IMR-90 (cell line): Measurements from ENCODE around the gene MCM8. TPM values are rescaled to one million over a fixed set of nuclear protein-coding genes. Genes with fewer than 3 reads are reported as not detected.

Source experiments
- ATAC-seq: fragments of 200-7000 bp; cut with Tn5 transposase; 2 replicates; pipeline ENCODE4 v1.9.1; 2020; ENCODE audit warnings: low read depth, mild to moderate bottlenecking, moderate library complexity
- BruUV-seq: library from RNA; stranded (reverse); fragments of 400-500 nt; replicated peaks from 2 replicates; lab custom pipeline; 2021; lab: Mats Ljungman, UMichigan
- CTCF ChIA-PET: fragments of 300-600 bp; formaldehyde crosslinking; extraction: SDS; loops from one replicate; lab custom pipeline; 2021; ENCODE audit warnings: antibody characterized with exemption; lab: Yijun Ruan, JAX
- POLR2A ChIA-PET: fragments of 300-600 bp; sonication (Branson Sonifier 250); formaldehyde crosslinking; loops from one replicate; lab custom pipeline; 2022; ENCODE audit warnings: antibody characterized with exemption; ENCODE audit not compliant: unreplicated experiment; lab: Charles Lee
- DNase-seq: peaks from one replicate; pipeline ENCODE4 v3.0.0; 2013
- H2AFZ ChIP-seq: replicated peaks from 2 replicates; pipeline ENCODE3; 2013; ENCODE audit warnings: low read length, mild to moderate bottlenecking; ENCODE audit not compliant: poor library complexity
- H2AK5ac ChIP-seq: 2 replicates; pipeline ENCODE4 v1.6.1; 2013; ENCODE audit warnings: low read depth, low read length, inconsistent platforms
- H2AK9ac ChIP-seq: replicated peaks from 2 replicates; pipeline ENCODE3; 2013; ENCODE audit warnings: mild to moderate bottlenecking, low read depth, low read length, moderate library complexity; ENCODE audit not compliant: poor library complexity
- H2BK120ac ChIP-seq: 2 replicates; pipeline ENCODE4 v1.6.1; 2013; ENCODE audit warnings: low read depth, low read length, inconsistent platforms
- H2BK15ac ChIP-seq: 3 replicates; pipeline ENCODE4 v1.6.1; 2013; ENCODE audit warnings: low read depth, low read length, inconsistent platforms
- H2BK20ac ChIP-seq: 2 replicates; pipeline ENCODE4 v1.6.1; 2013; ENCODE audit warnings: low read depth, mild to moderate bottlenecking, inconsistent platforms, low read length, moderate library complexity
- H2BK5ac ChIP-seq: 2 replicates; pipeline ENCODE4 v1.6.1; 2013; ENCODE audit warnings: mild to moderate bottlenecking, low read depth, low read length, inconsistent platforms; ENCODE audit not compliant: poor library complexity, severe bottlenecking
- H3K14ac ChIP-seq: replicated peaks from 2 replicates; pipeline ENCODE4 v1.6.1; 2013; ENCODE audit warnings: low read depth, low read length, inconsistent platforms
- H3K18ac ChIP-seq: 2 replicates; pipeline ENCODE4 v1.6.1; 2013; ENCODE audit warnings: low read depth, low read length, control low read depth
- H3K23ac ChIP-seq: 2 replicates; pipeline ENCODE4 v1.6.1; 2013; ENCODE audit warnings: low read depth, low read length, inconsistent platforms
- H3K27ac ChIP-seq: 2 replicates; pipeline ENCODE4 v1.5.1; 2013; ENCODE audit warnings: mild to moderate bottlenecking, control low read depth, low read length; ENCODE audit not compliant: insufficient read depth
- H3K27me3 ChIP-seq: 2 replicates; pipeline ENCODE4 v1.6.1; 2013; ENCODE audit warnings: low read length; ENCODE audit not compliant: control insufficient read depth, insufficient read depth
- H3K36me3 ChIP-seq: 2 replicates; pipeline ENCODE4 v1.6.1; 2013; ENCODE audit warnings: low read length, mixed read lengths; ENCODE audit not compliant: control insufficient read depth, insufficient read depth
- H3K4ac ChIP-seq: 2 replicates; pipeline ENCODE4 v1.6.1; 2013; ENCODE audit warnings: low read depth, low read length, inconsistent platforms
- H3K4me1 ChIP-seq: 2 replicates; pipeline ENCODE4 v1.6.1; 2013; ENCODE audit warnings: low read length, mixed read lengths; ENCODE audit not compliant: control insufficient read depth, insufficient read depth
- H3K4me2 ChIP-seq: 2 replicates; pipeline ENCODE4 v1.6.1; 2013; ENCODE audit warnings: low read depth, mild to moderate bottlenecking, control low read depth, low read length, moderate library complexity
- H3K4me3 ChIP-seq: 2 replicates; pipeline ENCODE4 v1.5.1; 2013; ENCODE audit warnings: low read depth, mild to moderate bottlenecking, control low read depth, low read length, moderate library complexity; ENCODE audit not compliant: insufficient read depth
- H3K56ac ChIP-seq: 2 replicates; pipeline ENCODE4 v1.6.1; 2013; ENCODE audit warnings: low read length, inconsistent platforms; ENCODE audit not compliant: insufficient read depth; ENCODE audit errors: extremely low read depth
- H3K79me1 ChIP-seq, 2 experiments: 2 replicates each; pipeline ENCODE4 v1.6.1; 2013; ENCODE audit warnings: low read length in 2 of 2, inconsistent platforms in 1 of 2, low read depth in 1 of 2
- H3K9ac ChIP-seq: 2 replicates; pipeline ENCODE4 v1.6.1; 2013; ENCODE audit warnings: low read depth, low read length, control low read depth
- H3K9me1 ChIP-seq: 2 replicates; pipeline ENCODE4 v1.6.1; 2013; ENCODE audit warnings: low read length, inconsistent platforms; ENCODE audit not compliant: insufficient read depth
- H3K9me3 ChIP-seq: 2 replicates; pipeline ENCODE4 v1.6.1; 2013; ENCODE audit warnings: low read length; ENCODE audit not compliant: control insufficient read depth, insufficient read depth
- H4K20me1 ChIP-seq: 2 replicates; pipeline ENCODE4 v1.6.1; 2013; ENCODE audit warnings: low read length, inconsistent platforms; ENCODE audit not compliant: insufficient read depth
- H4K5ac ChIP-seq: 2 replicates; pipeline ENCODE4 v1.6.1; 2013; ENCODE audit warnings: mild to moderate bottlenecking, low read depth, low read length, control low read depth
- H4K8ac ChIP-seq, 2 experiments: 2 replicates each; pipeline ENCODE4 v1.6.1; 2013; ENCODE audit warnings: low read depth in 2 of 2, low read length in 2 of 2, control low read depth in 1 of 2, inconsistent platforms in 1 of 2
- H4K91ac ChIP-seq: 2 replicates; pipeline ENCODE4 v1.6.1; 2013; ENCODE audit warnings: low read depth, low read length, inconsistent platforms; ENCODE audit not compliant: insufficient read depth
- BHLHE40 ChIP-seq: fragments of 150-350 bp; IDR thresholded peaks from 2 replicates; pipeline ENCODE4 v1.6.1; 2016; ENCODE audit warnings: mild to moderate bottlenecking, low read depth, low read length
- CEBPB ChIP-seq: IDR thresholded peaks from 2 replicates; pipeline ENCODE4 v1.6.1; 2012; ENCODE audit warnings: low read depth, low read length, improper control_type of control experiment
- CHD1 ChIP-seq: IDR thresholded peaks from 2 replicates; pipeline ENCODE4 v1.6.1; 2012; ENCODE audit warnings: low read depth, low read length, improper control_type of control experiment
- CTCF ChIP-seq: conservative IDR thresholded peaks from 2 replicates; pipeline ENCODE4 v1.5.1; 2012; ENCODE audit warnings: mild to moderate bottlenecking, low read depth, low read length, improper control_type of control experiment
- ELK1 ChIP-seq: fragments of 150-350 bp; IDR thresholded peaks from 2 replicates; pipeline ENCODE4 v1.6.1; 2016; ENCODE audit warnings: low read depth, mild to moderate bottlenecking, low read length, moderate library complexity, borderline replicate concordance
- FOS ChIP-seq: fragments of 150-350 bp; IDR thresholded peaks from 2 replicates; pipeline ENCODE4 v1.6.1; 2016; ENCODE audit warnings: low read depth, low read length
- MAFK ChIP-seq: IDR thresholded peaks from 2 replicates; pipeline ENCODE4 v1.6.1; 2012; ENCODE audit warnings: low read depth, low read length, improper control_type of control experiment
- MXI1 ChIP-seq: IDR thresholded peaks from 2 replicates; pipeline ENCODE4 v1.6.1; 2012; ENCODE audit warnings: low read depth, mild to moderate bottlenecking, low read length, moderate library complexity, borderline replicate concordance
- NFE2L2 ChIP-seq: fragments of 150-350 bp; IDR thresholded peaks from 2 replicates; pipeline ENCODE4 v1.6.1; 2016; ENCODE audit warnings: low read depth, mild to moderate bottlenecking, low read length
- POLR2A ChIP-seq: IDR thresholded peaks from 2 replicates; pipeline ENCODE4 v1.6.1; 2012; ENCODE audit warnings: mild to moderate bottlenecking, low read depth, low read length
- RAD21 ChIP-seq: IDR thresholded peaks from 2 replicates; pipeline ENCODE4 v1.6.1; 2012; ENCODE audit warnings: low read length, improper control_type of control experiment
- RCOR1 ChIP-seq: IDR thresholded peaks from 2 replicates; pipeline ENCODE4 v1.6.1; 2012; ENCODE audit warnings: mild to moderate bottlenecking, low read length, improper control_type of control experiment; ENCODE audit not compliant: insufficient replicate concordance
- RFX5 ChIP-seq: IDR thresholded peaks from 2 replicates; pipeline ENCODE4 v1.8.0; 2012; ENCODE audit warnings: low read depth, mild to moderate bottlenecking, low read length, moderate library complexity
- USF2 ChIP-seq: fragments of 150-350 bp; IDR thresholded peaks from 2 replicates; pipeline ENCODE4 v1.6.1; 2017; ENCODE audit warnings: mild to moderate bottlenecking, antibody characterized with exemption, low read length, low read depth
- WGBS, 2 experiments: methylation state at CpG; one replicate each; pipeline versions ENCODE4 v1.1.5 to v1.1.7; 2013; ENCODE audit warnings: missing lambda C conversion rate in 2 of 2; ENCODE audit not compliant: insufficient read length in 1 of 2; ENCODE audit errors: extremely low coverage in 2 of 2; 5-methylcytosine and 5-hydroxymethylcytosine counted together
- dilution Hi-C: fragments of 300-500 bp; cut with HindIII; formaldehyde crosslinking; loops from one replicate; pipeline ENCODE4 v1.14.3; 2018; ENCODE audit warnings: low sequenced_read_pairs; ENCODE audit not compliant: unreplicated experiment
- in situ Hi-C: fragments of 300-500 bp; cut with MboI; formaldehyde crosslinking; loops from 3 replicates; pipeline ENCODE4 v1.14.3; 2019; ENCODE audit warnings: low sequenced_read_pairs, inconsistent platforms, mixed read lengths
- intact Hi-C: fragments of 100-400 bp; cut with micrococcal nuclease; formaldehyde crosslinking; loops from 2 replicates; pipeline ENCODE4 v1.10.0; 2022
- polyA plus RNA-seq, 3 experiments: library from polyadenylated mRNA; depleted of rRNA; stranded (reverse); fragments of >200 nt; gene quantifications; 2 replicates each; pipeline ENCODE4 v1.2.3, GENCODE V29; 2012; ENCODE audit warnings: low replicate concordance in 1 of 3
- total RNA-seq: library from RNA; depleted of rRNA; stranded (reverse); fragments of >200 nt; gene quantifications from 2 replicates; pipeline ENCODE4 v1.2.3, GENCODE V29; 2012

The MCM8 gene
- total and polyA plus RNA-seq, 2 of the 4 experiments (the other 2 are of a cell fraction): 4.2 to 11.5 TPM

- Histone ChIP-seq H4K5ac (no peak overlapping the region), H2AK9ac (no peak overlapping the region), H2AFZ (no peak overlapping the region), H3K79me1 (no peaks in the 10 kb centered on the region), H3K56ac (no peak overlapping the region), H3K18ac (no peak overlapping the region), H2BK20ac (no peak overlapping the region), H3K4ac (no peak overlapping the region), H3K4me2 (no peak overlapping the region), H2AK5ac (no peak overlapping the region), H3K9me3 (no peaks in the 10 kb centered on the region), H4K20me1 (no peaks in the 10 kb centered on the region), H3K27ac (no peak overlapping the region), H3K14ac (no peak overlapping the region), H2BK15ac (no peak overlapping the region), H3K23ac (no peak overlapping the region), H3K27me3 (no peaks in the 10 kb centered on the region), H3K36me3 (peaks cover 4% of the 10 kb centered on the region; the same call in 1 of the 2 replicates), H4K8ac (no peak overlapping the region), H3K4me1 (peaks cover 2% of the 10 kb centered on the region; the same call in 1 of the 2 replicates), H4K91ac (no peak overlapping the region), H3K4me3 (no peak overlapping the region), H2BK5ac (no peak overlapping the region), H2BK120ac (no peak overlapping the region), H3K9ac (no peak overlapping the region), H3K9me1 (no peaks in the 10 kb centered on the region)
- in situ Hi-C loops: no loop called here
- WGBS, 2 experiments: no CpG with 5 or more reads among the region's 2 CpGs
- ATAC-seq (no peak), DNase-seq (no peak)
- intact Hi-C loops: no loop called here
- ChIA-PET CTCF (no interaction called here), POLR2A (no interaction called here)
- BruUV-seq: no TSS peak
- TF ChIP-seq ELK1: no peak
- no peak for TF ChIP-seq CTCF
- no peak for TF ChIP-seq MXI1
- TF ChIP-seq NFE2L2: no peak
- no peak for TF ChIP-seq CHD1
- TF ChIP-seq CEBPB: no peak
- no peak for TF ChIP-seq POLR2A
- no peak for TF ChIP-seq RAD21
- no peak for TF ChIP-seq BHLHE40
- no peak for TF ChIP-seq RCOR1
- TF ChIP-seq USF2: no peak
- no peak for TF ChIP-seq MAFK
- no peak for TF ChIP-seq FOS
- TF ChIP-seq RFX5: no peak
- dilution Hi-C loops: no loop called here
Observed at GRCh38 chr20:5975778-5976177, 25.3 kb downstream of the MCM8 start.
